ENCODE measurements around the gene DPY19L3.
"Not testable (repeated sequence)": the region's sequence is repeated elsewhere in the genome, so short reads cannot be mapped to it uniquely, and the experiment has no call there.

DPY19L3 gene, protein sequence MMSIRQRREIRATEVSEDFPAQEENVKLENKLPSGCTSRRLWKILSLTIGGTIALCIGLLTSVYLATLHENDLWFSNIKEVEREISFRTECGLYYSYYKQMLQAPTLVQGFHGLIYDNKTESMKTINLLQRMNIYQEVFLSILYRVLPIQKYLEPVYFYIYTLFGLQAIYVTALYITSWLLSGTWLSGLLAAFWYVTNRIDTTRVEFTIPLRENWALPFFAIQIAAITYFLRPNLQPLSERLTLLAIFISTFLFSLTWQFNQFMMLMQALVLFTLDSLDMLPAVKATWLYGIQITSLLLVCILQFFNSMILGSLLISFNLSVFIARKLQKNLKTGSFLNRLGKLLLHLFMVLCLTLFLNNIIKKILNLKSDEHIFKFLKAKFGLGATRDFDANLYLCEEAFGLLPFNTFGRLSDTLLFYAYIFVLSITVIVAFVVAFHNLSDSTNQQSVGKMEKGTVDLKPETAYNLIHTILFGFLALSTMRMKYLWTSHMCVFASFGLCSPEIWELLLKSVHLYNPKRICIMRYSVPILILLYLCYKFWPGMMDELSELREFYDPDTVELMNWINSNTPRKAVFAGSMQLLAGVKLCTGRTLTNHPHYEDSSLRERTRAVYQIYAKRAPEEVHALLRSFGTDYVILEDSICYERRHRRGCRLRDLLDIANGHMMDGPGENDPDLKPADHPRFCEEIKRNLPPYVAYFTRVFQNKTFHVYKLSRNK

DNA sequence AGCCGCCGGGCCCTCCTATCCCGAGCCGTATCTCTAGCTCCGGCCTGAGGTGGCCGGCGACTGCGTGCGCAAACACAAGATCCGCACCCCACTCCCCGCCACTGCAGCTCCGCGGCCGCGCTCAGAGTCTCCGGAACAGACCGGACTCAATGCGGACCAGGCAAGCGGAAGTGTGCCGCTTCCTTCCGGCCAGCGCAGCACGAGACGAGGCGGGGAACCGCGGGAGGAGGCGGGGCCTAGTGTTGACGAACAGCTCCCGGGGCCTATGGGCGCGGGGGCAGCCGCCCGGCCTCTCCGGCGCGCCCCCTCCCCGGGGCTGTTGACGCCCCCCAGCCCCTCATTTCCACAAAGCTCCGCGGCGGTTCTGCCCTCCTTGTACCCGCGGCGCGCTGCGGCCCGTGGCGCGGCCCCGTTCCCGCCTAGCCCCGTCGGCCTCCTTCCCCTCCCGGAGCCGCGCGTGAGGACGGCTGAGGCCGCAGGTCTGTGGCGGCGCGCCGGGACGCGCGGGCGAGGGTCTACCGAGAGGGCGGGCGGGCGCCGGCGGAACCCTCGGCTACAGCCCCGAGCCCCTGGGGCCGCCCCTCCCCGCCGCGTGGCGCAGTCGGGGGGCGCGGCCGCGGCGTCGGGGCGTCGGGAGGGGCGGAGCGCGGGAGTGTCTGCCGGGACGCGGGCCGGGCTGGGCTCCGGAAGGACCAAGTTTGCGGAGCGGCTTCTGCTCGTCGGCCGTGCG is at the start of gene DPY19L3:
TSS of gene DPY19L3 (plus strand) at position 340 of the 730 bp plus-strand sequence. CDS start 2,484 bp downstream, outside the sequence.
- DNase-seq (ENCODE audit: low read depth in 2 of 2), result peak; percentile 87 to 90

DNA sequence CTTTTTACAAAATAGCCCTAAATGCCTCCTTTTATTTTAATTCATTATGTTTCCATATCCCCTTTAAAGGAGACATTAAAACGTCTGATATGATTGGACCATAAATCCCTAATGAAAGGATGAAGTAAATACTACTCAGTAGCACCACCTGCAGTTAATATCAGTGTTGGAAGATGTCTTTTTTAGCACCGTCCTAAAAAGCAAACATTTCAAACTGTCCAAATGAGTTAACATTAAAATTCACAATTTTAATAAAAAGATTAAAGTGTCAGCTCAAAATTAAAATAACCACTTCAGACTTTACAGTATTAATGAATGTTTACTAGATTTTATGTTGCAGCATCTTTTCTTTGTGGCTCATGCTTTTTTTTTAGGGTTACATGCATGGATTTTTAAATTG is 47.9 kb upstream of the DPY19L3 start:
- no peak for DNase-seq (ENCODE audit: low read depth in 2 of 2)

DNA sequence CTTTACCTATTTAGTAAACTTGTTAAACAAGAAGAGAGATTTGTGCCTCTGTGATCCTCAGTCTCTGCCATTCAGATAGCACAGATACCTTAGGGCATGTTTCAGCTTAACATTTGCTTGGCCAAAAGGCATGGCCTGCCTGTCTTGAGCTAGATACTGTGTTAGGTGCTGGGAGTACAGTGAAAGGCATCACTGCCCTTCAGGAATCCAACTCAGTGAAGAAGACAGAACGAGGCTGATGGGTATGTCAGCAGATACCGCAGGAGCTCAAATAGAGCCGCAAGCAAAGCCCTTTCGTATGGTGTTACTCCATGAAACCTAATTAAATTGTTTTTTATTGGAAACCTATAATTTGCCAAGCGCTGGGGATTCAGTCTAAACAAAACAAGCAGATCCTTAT is 47.2 kb upstream of the DPY19L3 start:
- DNase-seq (ENCODE audit: low read depth in 2 of 2), result no peak

DNA sequence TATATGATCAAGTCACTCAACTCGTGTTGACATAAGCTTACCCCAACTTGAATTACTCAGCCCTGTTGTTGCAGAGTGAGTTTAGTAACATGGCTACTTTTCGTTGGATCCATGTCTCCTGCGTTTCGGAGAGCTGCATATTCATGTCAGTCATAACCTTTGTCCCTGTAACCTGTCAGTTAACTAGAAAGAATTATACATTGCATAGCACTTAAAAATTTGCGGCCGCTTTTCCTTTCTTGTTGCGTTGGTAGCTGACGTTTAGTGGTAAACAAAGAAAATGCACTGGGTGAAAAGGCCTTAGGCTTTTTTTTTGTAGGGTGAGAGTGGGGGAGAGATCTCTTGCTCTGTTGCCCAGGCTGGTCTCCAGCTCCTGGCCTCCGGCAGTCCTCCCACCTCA is 46.0 kb upstream of the DPY19L3 start:
- DNase-seq (ENCODE audit: low read depth in 2 of 2), result no peak

DNA sequence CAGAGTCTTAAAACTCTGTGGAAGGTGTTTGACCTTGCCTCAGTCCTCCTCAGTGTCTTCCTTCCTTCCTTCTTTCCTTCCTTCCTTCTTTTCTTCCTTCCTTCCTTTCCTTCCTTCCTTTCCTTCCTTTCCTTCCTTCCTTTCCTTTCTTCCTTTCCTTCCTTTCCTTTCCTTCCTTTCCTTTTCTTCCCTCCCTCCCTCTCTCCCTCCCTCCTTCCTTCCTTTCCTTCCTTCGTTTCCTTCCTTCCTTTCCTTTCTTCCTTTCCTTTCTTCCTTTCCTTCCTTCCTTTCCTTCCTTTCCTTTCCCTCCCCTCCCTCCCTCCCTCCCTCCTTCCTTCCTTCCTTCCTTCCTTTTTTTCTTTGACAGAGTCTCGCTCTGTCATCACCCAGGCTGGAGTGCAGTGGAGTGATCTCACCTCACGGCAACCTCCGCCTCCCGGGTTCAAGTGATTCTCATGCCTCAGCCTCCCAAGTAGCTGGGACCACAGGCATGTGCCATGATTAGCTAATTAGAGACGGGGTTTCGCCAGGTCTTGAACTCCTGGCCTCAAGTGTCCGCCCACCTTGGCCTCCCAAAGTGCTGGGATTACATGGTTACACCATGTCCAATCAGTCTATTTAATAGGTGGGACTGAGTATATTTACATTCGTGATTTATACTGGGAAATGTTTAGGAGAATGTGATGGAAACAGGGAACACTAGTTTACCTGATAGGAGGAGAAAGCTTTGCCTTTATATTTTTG is 43.8 kb upstream of the DPY19L3 start:
- no peak for DNase-seq (ENCODE audit: low read depth in 2 of 2)

DNA sequence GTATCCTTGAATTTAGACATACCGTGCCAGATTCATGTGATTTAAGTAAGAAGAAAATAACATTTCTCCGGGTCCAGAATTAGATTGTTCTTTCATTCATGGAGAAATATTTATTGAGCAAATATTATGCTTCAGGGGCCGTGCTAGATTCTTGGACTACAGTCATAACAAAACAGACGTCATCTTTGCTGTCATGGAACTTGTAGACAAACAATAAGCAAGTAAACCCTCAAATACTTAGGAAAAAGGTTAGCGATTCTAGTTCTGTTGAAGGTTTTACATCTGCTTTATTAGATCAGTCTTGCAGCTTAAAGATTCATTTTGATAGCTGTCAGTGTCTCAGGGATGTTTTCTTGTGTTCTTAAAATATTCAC is 43.3 kb upstream of the DPY19L3 start:
- DNase-seq (ENCODE audit: low read depth in 2 of 2), result no peak

DNA sequence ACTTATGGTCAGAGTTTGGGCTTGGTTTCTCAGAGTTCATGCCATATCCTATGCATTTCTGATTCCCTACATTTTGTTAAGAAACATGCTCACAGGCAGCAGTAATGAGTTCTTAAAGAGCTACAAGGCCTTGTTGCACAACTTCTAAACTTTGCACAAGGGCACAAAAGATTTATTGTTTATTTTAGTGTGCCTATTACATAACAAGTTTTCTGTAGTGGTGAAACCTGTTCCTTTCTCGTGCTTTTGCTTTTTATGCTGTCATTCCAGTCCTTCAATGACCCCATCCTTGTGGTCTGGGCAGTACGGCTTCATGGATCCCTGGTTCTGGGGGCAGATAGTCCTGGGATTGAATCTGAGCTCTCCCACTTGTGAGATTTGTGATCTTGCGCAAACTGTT is 42.4 kb upstream of the DPY19L3 start:
- no peak for DNase-seq (ENCODE audit: low read depth in 2 of 2)

DNA sequence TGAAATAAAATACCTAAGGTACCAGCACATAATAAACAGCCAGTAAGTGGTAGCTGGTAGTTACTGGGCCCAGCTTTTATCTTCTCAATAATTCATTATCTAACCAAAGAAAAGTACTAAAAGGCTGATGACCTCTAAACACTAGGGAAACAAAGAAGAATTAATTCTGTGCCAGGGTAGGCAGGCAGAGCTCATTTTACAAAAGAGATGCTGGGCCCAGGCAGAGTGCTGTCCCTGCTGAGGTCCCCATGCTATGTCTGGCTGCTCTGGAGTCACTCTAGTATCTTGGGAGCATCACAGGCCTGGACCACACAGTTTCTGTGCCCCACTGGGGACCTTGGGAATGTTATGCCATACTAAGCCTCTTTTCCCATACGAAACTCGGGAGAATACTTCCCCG is 41.9 kb upstream of the DPY19L3 start:
- DNase-seq (ENCODE audit: low read depth in 2 of 2), result no peak

DNA sequence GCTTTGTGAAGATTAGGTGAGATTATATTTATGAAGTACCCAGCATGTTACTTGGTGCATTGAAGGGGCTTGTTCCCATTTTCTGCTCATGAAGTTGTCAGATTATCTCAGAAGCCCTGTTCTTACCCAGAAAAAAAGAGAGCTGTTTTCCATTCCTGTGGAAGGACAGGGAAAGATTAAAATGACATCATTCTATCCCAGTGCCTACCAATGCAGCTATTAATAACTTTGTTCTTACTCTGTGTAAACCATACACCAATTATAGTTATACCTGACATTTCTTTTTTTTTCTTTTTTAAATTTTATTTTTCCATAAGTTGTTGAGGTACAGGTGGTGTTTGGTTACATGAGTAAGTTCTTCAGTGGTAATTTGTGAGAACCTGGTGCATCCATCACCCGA is 41.5 kb upstream of the DPY19L3 start:
- DNase-seq (ENCODE audit: low read depth in 2 of 2), result no peak

DNA sequence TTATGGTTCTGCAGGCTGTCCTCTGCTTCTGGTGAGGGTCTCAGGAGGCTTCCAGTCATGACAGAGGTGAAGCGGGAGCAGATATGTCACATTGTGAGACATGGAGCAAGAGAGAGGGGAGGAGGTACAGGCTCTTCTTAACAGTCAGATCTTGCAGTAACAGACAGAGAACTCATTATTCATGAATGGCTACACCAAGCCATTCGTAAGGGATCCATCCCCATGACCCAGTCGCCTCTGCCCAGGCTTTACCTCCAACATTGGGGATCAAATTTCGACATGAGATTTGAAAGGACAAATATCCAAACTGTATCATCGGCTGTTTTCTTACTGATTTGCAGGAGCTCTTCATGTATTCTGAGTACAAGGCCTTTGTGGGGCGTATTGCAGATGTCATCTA is 38.5 kb upstream of the DPY19L3 start:
- no peak for DNase-seq (ENCODE audit: low read depth in 2 of 2)

DNA sequence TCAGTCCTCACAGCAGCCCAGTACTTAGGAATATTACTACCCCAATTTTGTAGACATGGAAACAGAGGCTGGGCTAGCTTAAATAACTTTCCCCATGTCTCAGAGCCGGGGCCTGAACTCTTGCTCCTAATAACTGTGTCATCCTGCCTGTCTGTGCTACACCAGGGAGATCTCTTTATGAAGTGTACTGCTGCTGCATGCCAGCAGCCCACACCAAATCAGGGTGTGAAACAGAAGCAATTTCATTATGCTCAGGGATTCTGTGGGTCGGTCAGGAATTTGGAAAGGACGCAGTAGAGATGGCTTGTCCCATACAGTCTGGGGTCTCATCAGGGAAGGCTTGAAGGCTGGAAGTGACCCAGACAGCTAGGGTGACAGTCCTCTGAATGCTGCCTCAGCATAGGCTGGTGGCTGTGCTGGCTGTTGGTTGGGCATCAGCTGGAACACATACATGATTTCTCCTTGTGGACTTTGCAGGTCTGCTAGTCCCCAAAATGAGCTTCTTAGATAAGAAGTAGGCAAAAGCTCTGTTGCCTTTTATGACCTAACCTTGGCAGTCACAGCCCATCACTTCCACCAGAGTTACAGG is 37.5 kb upstream of the DPY19L3 start:
- DNase-seq (ENCODE audit: low read depth in 2 of 2), result no peak

DNA sequence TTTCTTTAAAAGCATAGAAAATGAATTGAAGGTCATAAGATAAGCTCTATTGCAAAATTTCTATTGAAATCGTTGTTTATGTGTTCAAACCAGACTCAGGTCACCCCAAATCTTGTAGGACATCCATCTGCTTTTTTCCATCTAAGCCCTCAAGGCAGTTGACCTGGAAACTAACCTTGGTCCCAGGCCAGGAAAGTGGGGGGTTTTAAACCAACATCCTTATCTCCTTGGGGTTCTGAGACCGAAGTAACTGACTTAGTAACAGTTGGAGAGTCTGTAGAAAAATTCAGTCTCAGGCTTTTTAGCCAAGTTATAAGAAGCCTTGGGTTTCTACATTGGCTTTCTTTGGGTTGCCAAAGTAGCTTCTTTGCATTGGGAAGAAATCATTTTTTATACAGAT is 36.8 kb upstream of the DPY19L3 start:
- no peak for DNase-seq (ENCODE audit: low read depth in 2 of 2)

DNA sequence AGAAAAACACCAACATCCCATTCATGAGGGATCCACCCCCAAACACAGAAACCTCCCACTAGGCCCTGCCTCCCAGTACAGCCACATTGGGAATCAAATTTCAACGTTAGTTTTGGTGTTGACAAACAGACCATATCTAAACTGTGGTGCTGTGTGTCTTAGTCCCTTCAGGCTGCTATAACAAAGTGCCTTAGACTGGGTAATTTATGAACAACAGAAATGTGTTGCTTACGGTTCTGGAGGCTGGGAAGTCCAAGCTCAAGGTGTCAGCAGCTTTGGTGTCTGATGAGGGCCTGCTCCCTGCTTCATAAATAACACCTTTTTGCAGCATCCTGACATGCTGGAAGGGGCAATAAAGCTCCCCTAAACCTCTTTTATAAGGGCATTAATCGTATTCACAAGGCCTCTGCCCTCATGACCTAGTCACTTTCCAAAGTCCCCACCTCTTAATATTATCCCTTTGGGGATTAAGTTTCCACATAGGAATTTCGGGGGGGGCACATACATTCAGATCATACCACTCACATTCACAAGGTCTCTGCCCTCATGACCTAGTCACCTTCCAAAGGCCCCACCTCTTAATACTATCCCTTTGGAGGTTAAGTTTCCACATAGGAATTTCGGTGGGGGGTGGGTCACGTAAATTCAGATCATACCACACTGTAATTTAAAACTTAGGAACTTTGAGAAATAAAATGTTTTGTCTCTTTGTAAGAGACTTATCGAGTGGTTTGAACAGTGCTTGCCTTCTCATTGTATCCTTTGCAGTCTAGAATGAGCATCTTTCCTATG is 32.6 kb upstream of the DPY19L3 start:
- DNase-seq (ENCODE audit: low read depth in 2 of 2), result no peak

DNA sequence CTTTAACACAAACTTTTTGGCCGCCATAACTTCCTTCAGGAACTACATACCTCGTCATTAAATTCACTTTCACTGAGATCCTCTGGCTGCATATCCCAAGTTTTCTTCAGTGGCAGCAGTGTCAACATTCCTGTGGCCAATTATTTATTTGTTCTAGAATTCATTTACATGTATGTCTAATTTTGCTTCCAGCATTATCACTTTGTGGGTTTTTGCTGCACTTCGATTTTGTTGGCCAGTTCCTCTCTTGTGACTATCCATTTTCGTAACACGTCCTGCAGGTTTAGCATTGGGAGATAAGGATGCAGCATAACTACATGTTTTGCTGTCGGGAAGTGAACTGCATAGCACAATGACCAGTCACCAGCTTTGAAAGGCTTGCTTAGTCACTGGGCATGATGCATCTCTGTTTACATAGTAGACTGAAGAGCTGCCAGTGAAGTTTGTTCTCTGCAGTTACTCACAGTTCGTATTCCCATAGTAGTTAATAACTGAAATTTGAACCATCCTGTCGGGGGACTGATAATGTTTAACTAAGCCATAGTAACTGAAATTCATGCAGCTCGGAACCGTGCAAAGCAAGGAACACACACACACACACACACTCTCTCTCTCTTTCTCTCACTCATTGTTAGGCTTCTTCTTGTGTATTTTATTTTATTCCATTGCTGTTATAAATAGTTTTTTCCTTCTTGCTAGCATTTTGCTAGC is 31.8 kb upstream of the DPY19L3 start:
- no peak for DNase-seq (ENCODE audit: low read depth in 2 of 2)

DNA sequence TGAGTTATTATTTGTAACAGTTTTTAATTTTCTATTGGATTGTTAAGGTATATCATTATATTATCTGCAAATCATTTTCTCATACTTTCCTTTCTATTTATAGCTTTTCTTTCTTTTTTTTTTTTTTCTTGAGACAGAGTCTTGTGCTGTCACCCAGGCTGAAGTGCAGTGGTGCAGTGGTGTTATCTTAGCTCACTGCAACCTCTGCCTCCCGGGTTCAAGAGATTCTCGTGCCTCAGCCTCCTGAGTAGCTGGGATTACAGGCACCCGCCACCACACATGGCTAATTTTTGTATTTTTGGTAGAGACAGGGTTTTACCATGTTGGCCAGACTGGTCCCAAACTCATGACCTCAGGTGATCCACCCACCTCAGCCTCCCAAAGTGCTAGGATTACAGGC is 31.2 kb upstream of the DPY19L3 start:
- not testable (repeated sequence) for DNase-seq (ENCODE audit: low read depth in 2 of 2)

DNA sequence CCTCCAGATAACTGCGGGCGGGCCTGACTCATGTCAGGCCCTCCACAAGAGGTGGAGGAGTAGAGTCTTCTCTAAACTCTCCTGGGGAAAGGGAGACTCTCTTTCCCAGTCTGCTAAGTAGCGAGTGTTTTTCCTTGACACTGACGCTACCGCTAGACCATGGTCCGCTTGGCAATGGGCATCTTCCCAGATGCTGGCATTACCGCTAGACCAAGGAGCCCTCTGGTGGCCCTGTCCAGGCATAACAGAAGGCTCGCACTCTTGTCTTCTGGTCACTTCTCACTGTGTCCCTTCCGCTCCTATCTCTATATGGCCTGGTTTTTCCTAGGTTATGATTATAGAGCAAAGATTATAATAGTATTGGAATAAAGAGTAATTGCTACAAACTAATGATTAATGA is 28.5 kb upstream of the DPY19L3 start:
- DNase-seq (ENCODE audit: low read depth in 2 of 2), result not testable (repeated sequence)

DNA sequence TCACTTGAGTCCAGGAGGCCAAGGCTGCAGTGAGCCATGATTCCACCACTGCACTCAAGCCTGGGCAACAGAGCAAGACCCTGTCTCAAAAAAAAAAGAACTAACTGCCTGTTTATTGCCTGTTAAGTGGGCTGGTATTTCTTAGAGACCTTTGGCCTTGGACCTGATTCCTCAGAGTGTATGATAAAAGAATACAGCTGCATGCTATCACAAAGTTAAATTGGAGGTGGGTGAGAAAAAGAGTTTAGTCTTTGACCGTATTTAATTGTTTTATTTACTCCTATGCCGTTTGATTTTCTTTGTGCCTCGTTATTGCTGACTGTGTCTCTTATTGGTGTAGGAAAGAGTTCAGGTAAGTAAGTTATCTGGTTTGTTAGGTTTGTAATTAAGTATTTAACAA is 25.3 kb upstream of the DPY19L3 start:
- DNase-seq (ENCODE audit: low read depth in 2 of 2), result no peak

DNA sequence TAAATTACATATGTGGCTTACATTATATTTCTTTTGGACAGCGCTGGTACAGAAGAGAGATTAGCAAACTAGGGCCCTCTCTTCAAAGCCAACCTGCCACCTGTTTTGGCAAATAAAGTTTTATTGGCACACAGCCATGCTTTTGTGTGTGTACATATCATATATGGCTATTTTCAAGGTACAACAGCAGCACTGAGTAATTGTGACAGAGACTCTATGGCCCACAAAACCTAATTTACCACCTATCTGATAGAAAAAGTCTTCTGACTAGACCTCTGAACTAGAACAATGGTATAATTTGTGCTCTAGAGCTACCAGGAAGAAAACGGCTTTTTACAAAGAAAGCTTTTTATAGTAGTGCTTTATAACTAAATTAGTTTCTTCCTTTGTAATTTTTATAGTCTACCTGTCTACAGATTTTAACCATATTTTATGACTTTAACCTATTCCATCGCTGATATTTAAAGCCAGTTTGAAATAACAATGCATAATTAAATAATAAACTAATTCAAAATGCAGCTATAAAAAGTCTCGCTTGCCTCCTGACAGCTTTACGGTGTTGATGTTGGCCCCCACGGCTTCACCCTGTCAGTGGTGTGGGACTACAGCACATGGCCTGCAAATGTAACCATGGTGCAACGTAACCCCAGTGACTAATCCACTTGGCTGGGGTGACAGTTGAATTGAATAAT is 17.7 kb upstream of the DPY19L3 start:
- DNase-seq (ENCODE audit: low read depth in 2 of 2), result no peak

DNA sequence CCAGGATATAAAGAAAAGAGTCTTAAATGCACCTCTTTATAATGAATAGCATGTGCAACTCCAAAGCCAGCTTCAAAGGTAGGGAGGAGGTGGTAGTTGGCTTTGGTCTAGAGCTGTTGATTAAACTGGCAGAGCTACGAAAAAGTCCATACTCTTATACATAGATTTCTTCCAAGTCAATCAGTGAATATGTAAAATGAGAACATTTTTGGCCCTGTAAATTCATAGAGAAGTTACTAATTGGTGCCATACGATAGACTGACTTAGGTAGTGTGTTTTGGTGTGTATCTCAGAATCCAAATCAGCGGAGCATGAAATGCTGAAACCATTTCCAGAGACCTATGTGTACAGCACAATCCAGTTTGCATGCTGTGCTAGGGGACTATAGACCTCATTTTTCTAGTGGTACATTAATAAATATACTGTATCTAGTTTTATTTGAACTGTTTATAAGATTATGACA is 17.1 kb upstream of the DPY19L3 start:
- DNase-seq (ENCODE audit: low read depth in 2 of 2), result no peak

Data from stimulated activated CD4-positive, alpha-beta T cell treated with anti-CD3 and anti-CD28 coated beads, Interleukin-4, amount 100 ng/mL, for 48 hours (primary cell).